GM04503 (cell line): ENCODE data around the gene HTT.
"Not testable (repeated sequence)": the region's sequence is repeated elsewhere in the genome, so short reads cannot be mapped to it uniquely, and the experiment has no call there.

Experiments
- DNase-seq: peaks from one replicate; pipeline ENCODE4 v3.0.0-alpha.2; 2012; ENCODE audit warnings: low read depth

The HTT gene

GRCh38 chr4:3046162-3046561 lies 28.3 kb upstream of the HTT start:
- no peak for DNase-seq

GRCh38 chr4:3046623-3047022 lies 27.9 kb upstream of the HTT start:
- DNase-seq, result no peak

- DNase-seq, result no peak
Observed at GRCh38 chr4:3047464-3048286, 26.8 kb upstream of the HTT start.

DNA sequence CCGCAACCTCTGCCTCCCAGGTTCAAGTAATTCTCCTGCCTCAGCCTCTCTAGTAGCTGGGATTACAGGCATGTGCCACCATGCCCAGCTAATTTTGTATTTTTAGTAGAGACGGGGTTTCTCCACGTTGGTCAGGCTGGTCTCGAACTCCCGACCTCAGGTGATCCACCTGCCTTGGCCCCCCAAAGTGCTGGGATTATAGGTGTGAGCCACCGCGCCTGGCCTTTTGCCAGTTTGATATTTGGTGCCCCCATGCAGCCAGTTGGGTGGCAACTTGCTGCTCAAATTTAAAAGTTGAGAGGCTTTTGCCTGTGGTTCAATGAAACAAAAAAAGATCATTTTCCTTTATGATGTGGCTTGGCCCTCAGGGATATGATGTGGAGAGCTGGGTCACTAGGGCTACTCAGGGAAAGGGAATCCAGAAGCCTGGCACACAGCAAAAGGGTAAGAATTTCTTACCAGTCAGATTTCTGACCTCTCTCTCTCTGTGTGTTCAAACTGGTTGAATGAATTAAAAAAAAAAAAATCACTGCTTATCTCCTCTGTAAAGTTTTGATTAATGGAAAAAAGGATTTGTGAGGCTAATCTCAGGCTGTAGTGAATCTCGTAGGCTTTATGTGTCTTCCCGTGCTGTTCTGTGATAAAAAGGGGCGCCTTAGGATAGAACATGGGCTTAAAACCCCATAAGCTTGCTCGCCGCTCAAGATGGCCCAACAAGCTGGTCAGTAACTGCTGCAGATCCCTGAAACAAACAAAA lies 23.2 kb upstream of the HTT start:
- not testable (repeated sequence) for DNase-seq

GRCh38 chr4:3054169-3054759 lies 20.2 kb upstream of the HTT start:
- DNase-seq, result no peak

DNA sequence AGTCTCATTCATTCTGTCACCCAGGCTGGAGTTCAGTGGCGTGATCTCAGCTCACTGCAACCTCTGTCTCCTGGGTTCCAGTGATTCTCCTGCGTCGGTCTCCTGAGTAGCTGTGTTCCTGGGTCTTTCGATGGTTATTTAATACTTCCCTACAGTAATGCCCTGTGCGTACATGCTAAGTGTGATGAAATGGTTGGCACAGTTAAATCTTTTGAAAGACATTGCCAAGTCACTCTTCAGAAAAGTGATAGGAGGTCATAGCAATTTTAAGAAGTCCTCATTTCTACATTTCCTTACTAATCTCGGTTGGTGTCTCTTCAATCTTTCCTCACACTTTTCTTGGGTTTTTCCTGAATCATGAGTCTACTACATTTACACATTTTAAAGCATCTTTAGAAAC lies 14.5 kb upstream of the HTT start:
- DNase-seq, result no peak

DNA sequence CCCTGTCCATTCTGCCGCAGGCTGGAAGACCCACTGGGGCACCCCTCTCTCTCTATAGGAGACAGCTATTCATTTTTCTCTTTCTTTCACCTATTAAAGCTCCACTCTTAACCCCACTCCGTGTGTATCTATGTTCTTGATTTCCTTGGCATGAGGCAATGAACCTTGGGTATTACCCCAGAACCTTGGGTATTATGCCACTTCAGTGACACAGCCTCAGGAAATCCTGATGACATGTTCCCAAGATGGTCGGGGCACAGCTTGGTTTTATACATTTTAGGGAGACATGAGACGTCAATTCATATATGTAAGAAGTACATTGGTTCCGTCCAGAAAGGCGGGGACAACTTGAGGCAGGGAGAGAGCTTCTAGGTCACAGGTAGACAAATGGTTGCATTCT lies 13.5 kb upstream of the HTT start:
- DNase-seq, result no peak

- no peak for DNase-seq
Observed at GRCh38 chr4:3062471-3062870, 12.0 kb upstream of the HTT start.

- DNase-seq, result no peak
Observed at GRCh38 chr4:3065551-3065950, 8.9 kb upstream of the HTT start.

- DNase-seq, result no peak
Observed at GRCh38 chr4:3066836-3067400, 7.6 kb upstream of the HTT start.

DNA sequence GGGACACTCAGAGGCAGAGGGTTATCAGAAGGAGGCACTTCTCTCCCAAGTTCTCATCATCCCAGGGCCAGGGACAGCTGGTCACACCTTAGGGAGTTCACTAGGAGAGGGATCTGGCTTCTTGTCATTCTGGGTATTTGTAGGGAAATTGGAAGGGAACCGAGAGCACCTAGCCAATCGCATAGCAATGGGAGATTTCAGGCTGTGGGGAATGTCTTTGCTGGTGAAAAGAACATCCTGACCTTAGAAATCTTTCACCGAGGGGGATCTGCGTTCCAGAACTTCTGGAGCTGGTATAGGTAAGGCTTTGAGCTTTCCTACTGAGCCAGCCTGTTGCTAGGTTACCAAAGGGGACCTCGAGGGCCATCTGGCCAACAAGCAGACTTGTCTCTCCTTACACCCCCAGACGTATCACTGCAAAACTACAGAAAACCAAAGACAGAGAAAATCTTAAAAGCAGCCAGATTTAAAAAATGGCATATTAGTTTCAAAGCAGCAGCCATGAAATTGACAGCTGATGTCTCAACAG lies 6.9 kb upstream of the HTT start:
- DNase-seq, result no peak

- DNase-seq, result no peak
Observed at GRCh38 chr4:3069661-3070199, 4.8 kb upstream of the HTT start.

DNA sequence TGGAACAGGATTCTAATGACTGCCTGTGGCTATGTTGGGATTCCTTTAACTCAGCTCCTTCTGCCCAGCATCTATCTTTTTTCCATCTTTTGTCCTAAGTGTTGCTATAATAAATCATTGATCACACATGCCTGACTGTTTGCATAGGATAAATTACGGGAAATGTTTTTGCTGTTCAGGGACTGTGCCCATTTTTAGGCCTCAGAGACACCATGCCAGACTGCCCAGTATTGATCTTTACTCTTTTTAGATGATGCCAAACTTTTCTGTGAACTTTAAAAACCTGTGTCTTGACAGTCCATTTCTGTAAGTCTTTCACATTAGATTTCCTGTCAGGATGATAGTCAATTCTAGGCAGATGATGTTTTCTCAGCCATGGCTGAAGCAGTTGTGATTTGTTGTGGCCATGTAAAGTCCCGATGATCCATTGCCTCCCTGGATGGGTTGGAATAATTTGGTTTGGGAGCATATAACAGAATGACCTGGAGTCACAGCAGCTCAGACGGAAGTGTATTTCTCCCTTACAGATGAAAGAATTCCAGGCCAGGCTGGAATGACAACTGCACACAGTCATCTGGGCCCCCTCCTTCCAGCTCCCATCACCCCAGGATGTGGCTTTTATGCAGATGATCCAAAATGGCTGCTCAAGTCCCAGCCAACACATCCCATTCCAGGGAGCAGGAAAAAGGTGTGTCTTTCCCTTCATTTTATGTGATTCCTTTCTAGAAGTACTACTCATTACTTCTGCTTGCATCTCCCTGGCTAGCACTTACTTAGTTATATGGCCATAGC lies 3.6 kb upstream of the HTT start:
- DNase-seq, result no peak

DNA sequence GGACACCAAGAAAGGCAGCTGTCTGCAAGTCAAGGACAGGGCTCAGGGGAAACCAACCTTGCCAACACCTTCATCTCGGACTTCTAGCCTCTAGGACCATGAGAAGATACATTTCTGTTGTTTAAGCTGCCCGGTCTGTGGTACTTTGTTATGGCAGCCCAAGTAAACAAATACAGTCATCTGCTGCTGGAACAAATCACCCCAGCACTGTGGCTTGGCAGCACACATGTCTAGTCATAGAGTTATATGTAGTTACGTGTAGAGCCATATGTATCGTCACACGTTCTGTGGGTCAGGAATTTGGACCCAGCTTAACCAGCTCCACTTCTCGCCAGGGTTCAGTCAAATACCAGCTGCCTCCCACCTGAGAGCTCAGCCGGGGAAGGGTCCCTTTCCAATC lies 2.7 kb upstream of the HTT start:
- no peak for DNase-seq

- no peak for DNase-seq
Observed at GRCh38 chr4:3073158-3074077, 1.1 kb upstream of the HTT start.

DNA sequence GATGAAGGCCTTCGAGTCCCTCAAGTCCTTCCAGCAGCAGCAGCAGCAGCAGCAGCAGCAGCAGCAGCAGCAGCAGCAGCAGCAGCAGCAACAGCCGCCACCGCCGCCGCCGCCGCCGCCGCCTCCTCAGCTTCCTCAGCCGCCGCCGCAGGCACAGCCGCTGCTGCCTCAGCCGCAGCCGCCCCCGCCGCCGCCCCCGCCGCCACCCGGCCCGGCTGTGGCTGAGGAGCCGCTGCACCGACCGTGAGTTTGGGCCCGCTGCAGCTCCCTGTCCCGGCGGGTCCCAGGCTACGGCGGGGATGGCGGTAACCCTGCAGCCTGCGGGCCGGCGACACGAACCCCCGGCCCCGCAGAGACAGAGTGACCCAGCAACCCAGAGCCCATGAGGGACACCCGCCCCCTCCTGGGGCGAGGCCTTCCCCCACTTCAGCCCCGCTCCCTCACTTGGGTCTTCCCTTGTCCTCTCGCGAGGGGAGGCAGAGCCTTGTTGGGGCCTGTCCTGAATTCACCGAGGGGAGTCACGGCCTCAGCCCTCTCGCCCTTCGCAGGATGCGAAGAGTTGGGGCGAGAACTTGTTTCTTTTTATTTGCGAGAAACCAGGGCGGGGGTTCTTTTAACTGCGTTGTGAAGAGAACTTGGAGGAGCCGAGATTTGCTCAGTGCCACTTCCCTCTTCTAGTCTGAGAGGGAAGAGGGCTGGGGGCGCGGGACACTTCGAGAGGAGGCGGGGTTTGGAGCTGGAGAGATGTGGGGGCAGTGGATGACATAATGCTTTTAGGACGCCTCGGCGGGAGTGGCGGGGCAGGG lies 568 bp downstream of the HTT start:
- DNase-seq, result no peak

DNA sequence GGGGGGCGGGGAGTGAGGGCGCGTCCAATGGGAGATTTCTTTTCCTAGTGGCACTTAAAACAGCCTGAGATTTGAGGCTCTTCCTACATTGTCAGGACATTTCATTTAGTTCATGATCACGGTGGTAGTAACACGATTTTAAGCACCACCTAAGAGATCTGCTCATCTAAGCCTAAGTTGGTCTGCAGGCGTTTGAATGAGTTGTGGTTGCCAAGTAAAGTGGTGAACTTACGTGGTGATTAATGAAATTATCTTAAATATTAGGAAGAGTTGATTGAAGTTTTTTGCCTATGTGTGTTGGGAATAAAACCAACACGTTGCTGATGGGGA lies 1.1 kb downstream of the HTT start:
- DNase-seq, result no peak

- DNase-seq, result no peak
Observed at GRCh38 chr4:3077796-3078195, 3.3 kb downstream of the HTT start.

DNA sequence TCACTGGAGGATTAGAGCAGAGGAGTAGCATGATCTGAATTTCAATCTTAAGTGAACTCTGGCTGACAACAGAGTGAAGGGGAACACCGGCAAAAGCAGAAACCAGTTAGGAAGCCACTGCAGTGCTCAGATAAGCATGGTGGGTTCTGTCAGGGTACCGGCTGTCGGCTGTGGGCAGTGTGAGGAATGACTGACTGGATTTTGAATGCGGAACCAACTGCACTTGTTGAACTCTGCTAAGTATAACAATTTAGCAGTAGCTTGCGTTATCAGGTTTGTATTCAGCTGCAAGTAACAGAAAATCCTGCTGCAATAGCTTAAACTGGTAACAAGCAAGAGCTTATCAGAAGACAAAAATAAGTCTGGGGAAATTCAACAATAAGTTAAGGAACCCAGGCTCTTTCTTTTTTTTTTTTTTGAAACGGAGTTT lies 5.2 kb downstream of the HTT start:
- no peak for DNase-seq
